Right renal cortex interstitium (tissue), 3 donors: ENCODE measurements around the gene CACNG5. TPM values are rescaled to one million over a fixed set of nuclear protein-coding genes. Genes with fewer than 3 reads are reported as not detected.

Source experiments
- DNase-seq, 3 donors: peaks; one replicate each; pipeline ENCODE4 v3.0.0-alpha.2; 2013; ENCODE audit warnings: low read depth in 3 of 3, low spot score in 2 of 3
- polyA plus RNA-seq, 3 donors: library from polyadenylated mRNA; unstranded; fragments of 120-200 nt; gene quantifications; one replicate each; pipeline ENCODE4 v1.2.1, GENCODE V29; 2013; ENCODE audit not compliant: insufficient read length in 3 of 3

The CACNG5 gene
- polyA plus RNA-seq, 3 donors = 2.1 to 3.4 (median 3.1) TPM

DNA sequence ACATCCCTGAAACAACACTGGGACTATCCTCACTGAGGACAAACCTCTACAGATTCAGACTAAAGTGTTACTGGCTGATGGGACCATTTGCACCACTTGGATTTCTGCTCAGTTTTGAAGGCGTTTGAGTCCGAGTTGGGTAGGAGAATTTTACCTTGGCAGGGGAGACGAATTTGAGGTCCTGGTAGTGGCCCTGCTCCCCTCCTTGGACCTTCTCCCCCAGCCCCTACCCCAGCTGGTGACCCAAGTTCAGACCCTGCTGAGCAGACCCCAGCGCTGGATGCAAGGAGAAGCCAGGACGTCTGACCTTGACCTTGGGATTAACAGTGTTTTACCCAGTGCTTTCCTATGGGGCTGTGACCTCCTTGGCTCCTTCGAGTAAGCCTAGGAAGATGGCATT is 13.6 kb downstream of the CACNG5 start:
- no peak for DNase-seq

DNA sequence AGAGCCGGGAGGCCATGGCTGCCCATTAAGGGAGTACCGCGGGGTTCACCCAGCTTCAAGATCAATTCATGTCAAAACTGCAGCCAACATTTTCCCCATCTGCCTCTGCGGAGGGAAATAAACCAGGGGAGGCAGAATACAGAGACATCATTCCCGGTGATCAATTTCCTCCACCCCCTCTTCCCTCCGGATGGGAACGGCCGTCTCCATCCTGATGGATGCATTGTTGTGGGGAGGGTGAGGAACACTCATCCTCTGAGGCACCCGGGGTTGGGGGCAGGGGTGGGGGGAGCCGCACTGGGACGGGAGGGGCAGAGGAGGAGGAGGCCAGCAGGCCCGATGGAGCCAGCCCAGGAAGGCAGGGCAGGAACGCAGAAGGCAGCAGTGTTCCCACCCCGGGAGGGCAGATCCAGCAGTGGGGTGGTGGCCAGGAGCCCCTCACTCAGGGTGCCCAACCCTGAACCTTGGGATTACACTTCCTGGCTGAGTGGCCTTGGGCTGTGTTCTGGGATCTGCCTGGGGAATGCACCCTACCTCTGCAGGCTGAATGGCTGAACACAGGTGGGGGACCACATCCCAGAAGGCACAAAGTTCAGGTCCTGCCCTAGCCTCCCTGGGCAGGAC is 14.2 kb downstream of the CACNG5 start:
- DNase-seq = no peak

DNA sequence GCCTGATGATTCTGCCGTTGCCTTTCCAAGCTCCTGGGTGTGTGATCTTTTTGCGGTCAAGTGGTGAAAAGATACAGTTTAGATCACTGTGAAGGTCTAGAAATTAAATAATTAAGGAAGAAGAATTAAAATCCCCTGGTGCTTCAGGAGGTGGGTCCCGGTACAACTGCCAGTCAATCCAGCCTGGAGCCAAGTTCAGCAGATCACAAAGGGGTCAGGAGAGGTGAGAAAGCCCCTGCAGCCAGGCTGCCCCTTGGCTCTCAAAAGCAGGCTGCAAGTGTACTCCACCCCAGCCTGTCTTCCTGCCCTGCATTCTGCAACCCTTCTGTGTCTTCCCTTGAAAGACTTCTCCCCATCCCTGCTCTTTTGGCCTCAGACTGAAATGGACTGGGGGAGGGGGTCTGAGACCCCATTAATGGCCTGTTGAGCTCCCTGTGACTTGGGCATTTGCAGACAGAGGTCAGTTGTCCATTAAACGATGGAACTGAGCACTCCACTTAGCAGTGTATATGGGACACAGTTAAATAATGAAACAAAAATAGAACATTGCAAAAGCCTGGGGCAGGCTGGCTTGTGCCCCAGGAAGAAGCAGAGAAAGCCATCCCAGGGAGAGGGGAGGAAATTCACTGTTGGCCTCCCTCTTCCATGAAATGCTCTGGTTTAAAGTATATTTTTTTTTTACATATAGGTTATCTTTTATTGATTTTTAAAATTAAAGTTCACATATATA is 15.1 kb downstream of the CACNG5 start:
- no peak for DNase-seq

DNA sequence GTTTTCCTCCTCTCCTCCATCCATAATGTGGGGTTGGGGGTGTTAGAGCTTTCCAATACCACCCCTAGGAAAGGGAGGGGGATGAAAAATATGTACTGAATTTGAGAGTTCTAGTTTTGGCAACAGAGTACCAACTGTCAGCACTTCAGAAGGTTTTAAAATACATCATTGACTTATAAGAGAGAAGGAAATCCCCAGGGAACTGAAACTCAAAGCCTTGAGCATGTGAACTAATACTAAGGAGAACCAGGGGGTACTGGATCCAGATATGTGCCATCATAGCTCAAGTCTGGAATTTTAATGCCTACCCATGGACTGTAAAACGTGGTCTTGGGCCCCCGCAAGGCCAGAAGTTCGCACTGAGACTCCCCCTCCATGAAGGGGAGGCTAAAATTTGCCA is 15.8 kb downstream of the CACNG5 start:
- DNase-seq = no peak

- DNase-seq = no peak
These were observed 20.3 kb downstream of the CACNG5 start for GRCh38 chr17:66855204-66855603.

DNA sequence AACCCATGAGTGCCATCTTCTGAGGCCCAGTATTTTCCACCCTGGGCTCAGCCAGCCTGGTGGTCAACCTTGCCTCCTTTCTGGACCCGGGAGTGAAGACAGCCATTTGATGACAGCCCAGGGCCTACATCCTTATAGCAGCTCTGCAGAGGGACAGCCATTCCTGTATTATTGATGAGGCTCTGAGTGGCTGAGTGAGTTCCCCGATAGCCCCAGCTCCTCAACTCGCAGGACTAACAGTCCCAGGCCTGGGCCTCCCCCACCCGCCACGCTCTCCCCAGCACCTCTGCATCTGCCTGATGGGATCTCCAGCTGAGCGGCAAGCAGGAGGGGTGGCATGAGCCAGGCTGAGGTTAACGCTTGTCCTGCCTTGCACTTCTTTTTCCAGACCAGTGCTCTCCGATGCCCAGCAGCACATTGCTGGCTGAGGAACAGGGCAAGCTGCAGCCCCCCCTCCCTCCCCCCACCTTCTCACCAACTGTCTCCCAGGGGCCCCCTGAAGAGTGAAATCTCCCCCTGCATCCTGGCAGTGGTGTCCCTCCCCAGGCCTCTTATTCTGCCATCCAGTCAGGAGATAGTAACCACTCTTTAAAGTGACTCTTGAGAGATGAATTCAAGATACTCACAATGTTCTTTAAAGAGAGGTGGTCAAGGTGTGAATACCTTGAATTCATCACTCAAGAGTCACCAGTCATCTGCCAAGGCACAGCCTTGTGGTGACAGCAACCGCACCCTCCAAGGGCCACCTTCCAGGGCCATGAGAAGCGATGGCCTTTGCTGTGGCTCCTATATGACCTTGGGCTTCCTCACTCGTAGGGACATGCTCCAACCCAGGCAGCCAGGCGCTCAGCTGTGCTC is 23.5 kb downstream of the CACNG5 start:
- DNase-seq = no peak

DNA sequence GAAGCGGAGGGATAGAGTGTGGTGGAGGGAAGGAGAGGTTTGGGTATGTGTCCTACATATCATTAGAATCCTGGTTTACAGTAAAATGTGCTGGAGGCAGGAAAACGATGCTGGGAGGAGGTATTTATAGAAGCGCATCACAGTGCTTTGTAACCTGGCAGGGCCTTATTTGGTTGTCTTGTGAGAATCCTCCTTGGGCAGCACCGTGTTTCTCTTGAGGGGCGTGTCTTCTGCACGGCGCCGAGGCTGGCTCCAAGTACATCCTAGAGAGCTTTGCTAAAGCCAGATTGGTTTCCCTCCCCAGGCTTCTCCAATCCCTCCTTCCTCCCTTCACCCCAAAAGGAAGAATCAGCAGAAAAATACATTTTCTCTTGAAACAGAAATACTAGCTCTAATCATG is 24.4 kb downstream of the CACNG5 start:
- no peak for DNase-seq

- no peak for DNase-seq
These were observed 25.3 kb downstream of the CACNG5 start for GRCh38 chr17:66860204-66860603.

DNA sequence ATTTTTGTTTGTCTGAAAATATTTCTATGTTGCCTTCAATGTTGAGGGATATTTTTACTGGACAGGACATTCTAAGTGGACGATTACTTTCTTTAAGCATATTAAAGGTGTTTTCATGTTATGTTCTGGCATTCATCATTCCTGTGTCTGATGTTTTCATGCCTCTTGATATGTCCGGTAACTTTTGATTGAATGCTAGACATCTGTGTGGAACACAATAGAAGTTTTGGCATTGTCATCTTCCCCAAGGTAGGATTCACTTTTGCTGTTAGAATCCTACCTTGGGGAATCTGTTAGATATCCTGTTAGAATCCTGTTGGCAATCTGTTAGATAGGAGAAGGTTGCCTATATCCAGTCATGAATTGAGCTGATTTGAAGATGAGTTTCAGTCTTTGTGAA is 28.9 kb downstream of the CACNG5 start:
- no peak for DNase-seq

- DNase-seq = no peak
These were observed 30.2 kb downstream of the CACNG5 start for GRCh38 chr17:66865151-66865550.

GRCh38 chr17:66873962-66874361 is 39.0 kb downstream of the CACNG5 start:
- DNase-seq = no peak

- no peak for DNase-seq
These were observed 50.0 kb downstream of the CACNG5 start for GRCh38 chr17:66884931-66885330.

DNA sequence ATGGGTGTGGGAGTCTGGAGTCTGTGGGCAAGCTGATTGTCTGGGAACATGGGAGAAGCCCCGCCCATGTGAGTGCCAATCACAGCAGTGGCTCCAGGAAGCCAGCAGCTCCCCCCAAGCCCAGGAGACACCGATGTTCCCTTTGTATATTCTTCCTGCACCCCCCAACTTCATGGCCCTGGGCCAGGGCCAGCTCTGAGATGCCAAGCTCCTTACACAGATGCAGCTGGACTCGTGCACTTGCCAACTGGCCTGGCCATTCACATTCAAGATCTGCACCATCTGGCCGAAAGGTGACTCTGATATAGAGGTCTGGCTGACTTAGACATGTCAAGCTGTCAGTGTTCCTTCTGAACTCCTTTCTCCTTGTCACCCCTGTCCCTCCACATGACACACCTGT is 50.5 kb downstream of the CACNG5 start:
- no peak for DNase-seq

GRCh38 chr17:66889480-66890230 is 54.7 kb downstream of the CACNG5 start:
- no peak for DNase-seq

DNA sequence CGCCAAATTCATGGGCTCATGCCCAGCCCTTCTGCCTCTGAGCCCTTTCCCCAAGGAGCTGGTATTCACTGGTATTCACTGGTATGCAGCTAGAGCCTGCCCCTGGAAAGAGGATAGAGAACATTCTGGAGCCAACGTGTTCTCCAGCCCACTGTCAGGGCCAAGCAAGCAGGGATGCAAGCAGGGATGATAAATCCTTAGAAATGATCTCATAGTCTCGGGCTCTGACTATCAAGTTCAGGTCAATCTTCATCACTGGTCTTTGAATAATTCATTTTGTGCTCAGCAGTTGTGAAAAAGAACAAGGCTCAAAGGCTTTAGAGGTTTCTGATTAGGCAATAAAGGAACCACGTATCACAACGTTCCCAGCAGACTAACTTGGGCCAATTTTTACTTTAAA is 57.3 kb downstream of the CACNG5 start:
- no peak for DNase-seq

- no peak for DNase-seq
These were observed 58.5 kb downstream of the CACNG5 start for GRCh38 chr17:66893382-66893781.

DNA sequence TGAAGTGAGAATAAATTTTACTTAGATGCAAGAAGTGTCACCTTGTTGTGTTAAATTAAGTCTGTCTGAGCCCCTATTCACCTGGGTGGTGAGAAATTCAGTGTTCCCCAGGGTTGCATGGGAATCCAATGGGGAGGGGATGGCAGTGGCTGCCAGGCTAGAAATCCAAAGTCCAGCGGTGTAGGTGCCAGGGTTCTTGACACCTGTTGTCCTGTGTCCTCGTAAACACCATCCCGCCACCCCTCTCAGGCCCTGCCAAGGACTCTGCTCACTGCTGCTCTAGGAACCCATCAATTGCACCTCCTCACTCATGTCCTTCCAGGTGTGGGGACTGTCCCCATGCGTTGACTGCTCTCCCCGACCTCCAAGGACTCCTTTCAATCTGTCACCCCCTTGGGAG is 58.9 kb downstream of the CACNG5 start:
- DNase-seq = no peak

GRCh38 chr17:66897141-66897540 is 62.2 kb downstream of the CACNG5 start:
- DNase-seq = no peak

DNA sequence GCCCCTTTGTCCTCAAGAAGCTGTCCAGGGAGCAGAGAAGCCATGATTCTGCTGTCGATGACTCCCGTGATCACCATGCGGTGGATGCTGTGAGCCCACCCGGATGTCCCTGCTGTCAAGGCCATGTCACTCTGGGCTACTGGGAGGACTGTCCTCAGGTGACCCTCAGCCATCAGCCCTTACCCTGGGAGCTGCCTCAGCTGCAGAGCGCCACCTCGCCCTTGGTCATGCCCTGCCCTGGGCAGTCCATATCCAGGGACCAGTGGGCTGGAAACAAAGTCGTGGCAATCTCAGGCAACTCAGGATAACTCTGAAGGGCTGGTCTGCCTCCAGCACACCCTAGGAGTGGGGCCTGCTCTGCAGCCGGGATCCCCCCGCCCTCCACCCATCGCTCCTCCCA is 63.6 kb downstream of the CACNG5 start:
- no peak for DNase-seq

GRCh38 chr17:66900126-66901010 is 65.5 kb downstream of the CACNG5 start:
- no peak for DNase-seq
